Smooth muscle cell (in vitro differentiated cells): Measurements from ENCODE around the gene PRRT4. TPM values are rescaled to one million over a fixed set of nuclear protein-coding genes. Genes with fewer than 3 reads are reported as not detected.

Experiments used
- DNase-seq: peaks from one replicate; lab custom pipeline; 2025; ENCODE audit not compliant: unreplicated experiment; lab: John Stamatoyannopoulos, UW
- H2AFZ ChIP-seq: fragments of 200-600 bp; sonication (generic); 2 replicates; pipeline ENCODE4 v1.6.0; 2016; ENCODE audit warnings: antibody characterized with exemption, low read depth, mild to moderate bottlenecking
- H3F3A ChIP-seq: fragments of 200-600 bp; sonication (generic); 2 replicates; pipeline ENCODE4 v1.6.0; 2017; ENCODE audit warnings: antibody characterized with exemption, low read depth
- H3K27ac ChIP-seq: fragments of 200-600 bp; sonication (generic); 2 replicates; pipeline ENCODE4 v1.5.1; 2016; ENCODE audit warnings: low read depth, mild to moderate bottlenecking
- H3K27me3 ChIP-seq: fragments of 200-600 bp; sonication (generic); 2 replicates; pipeline ENCODE4 v1.6.1; 2016; ENCODE audit warnings: low read depth, mild to moderate bottlenecking
- H3K36me3 ChIP-seq: fragments of 200-600 bp; sonication (generic); 2 replicates; pipeline ENCODE4 v1.5.1; 2016; ENCODE audit warnings: low read depth
- H3K4me1 ChIP-seq: fragments of 200-600 bp; sonication (generic); 2 replicates; pipeline ENCODE4 v1.5.1; 2016; ENCODE audit warnings: low read depth
- H3K4me2 ChIP-seq: fragments of 200-600 bp; sonication (generic); 2 replicates; pipeline ENCODE4 v1.6.0; 2016; ENCODE audit warnings: mild to moderate bottlenecking
- H3K4me3 ChIP-seq: fragments of 200-600 bp; sonication (generic); 2 replicates; pipeline ENCODE4 v1.5.1; 2016; ENCODE audit warnings: mild to moderate bottlenecking
- H3K79me2 ChIP-seq: fragments of 200-600 bp; sonication (generic); 2 replicates; pipeline ENCODE4 v1.6.0; 2016; ENCODE audit warnings: low read depth, mild to moderate bottlenecking
- H3K9ac ChIP-seq: fragments of 200-600 bp; sonication (generic); 2 replicates; pipeline ENCODE4 v1.6.0; 2016; ENCODE audit warnings: low read depth
- H3K9me3 ChIP-seq: fragments of 200-600 bp; sonication (generic); replicated peaks from 2 replicates; pipeline ENCODE4 v1.5.1; 2016; ENCODE audit warnings: low read depth
- H4K20me1 ChIP-seq: fragments of 200-600 bp; sonication (generic); 2 replicates; pipeline ENCODE4 v1.6.0; 2016; ENCODE audit warnings: low read depth
- WGBS: methylation state at CpG from one replicate; pipeline ENCODE4 v1.1.7; 2016; ENCODE audit warnings: low lambda C conversion rate; 5-methylcytosine and 5-hydroxymethylcytosine counted together
- polyA plus RNA-seq: library from polyadenylated mRNA; unstranded; fragments of >200 nt; fragmentation: Nextera tagmentation; extraction: Ambion mirVana; gene quantifications from 2 replicates; pipeline ENCODE4 v1.2.1, GENCODE V29; 2016
- total RNA-seq: library from RNA; depleted of rRNA; stranded (reverse); fragments of >200 nt; gene quantifications from 2 replicates; pipeline ENCODE4 v1.2.3, GENCODE V29; 2014
- TF ChIP-seq, protein P1 (sequence below): fragments of 200-600 bp; sonication (generic); IDR thresholded peaks from 2 replicates; pipeline ENCODE4 v1.5.1; 2017; ENCODE audit warnings: borderline replicate concordance, mild to moderate bottlenecking, antibody characterized with exemption; ENCODE audit not compliant: insufficient read depth, poor library complexity, severe bottlenecking

The PRRT4 gene
- total and polyA plus RNA-seq, 2 experiments from 2014 or later = 0.09 to 0.83 TPM

DNA sequence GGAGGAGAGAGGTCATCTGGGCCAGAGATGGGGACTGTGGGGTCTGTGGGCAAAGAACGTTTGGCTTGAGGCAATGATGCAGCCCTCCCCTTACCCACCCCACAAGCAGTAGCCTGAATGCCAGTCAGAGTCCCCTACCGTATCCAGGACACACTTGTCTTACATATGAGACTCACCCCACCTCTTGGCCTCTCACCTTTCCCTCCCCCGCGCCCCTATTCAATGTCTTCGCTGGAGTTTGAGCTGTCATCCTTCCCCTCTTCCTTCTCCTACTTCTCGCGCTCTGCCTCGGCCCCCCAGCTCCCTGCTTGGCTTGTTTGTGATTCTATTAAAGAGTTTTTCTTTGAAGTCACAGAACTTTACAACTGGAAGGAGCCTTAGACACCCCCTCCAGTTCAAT lies 8.9 kb downstream of the PRRT4 start:
- H3K79me2 ChIP-seq = no peaks in the 10 kb centered on the region
- H3K4me3 ChIP-seq = no peak overlapping the region
- no peaks in the 10 kb centered on the region for H4K20me1 ChIP-seq
- H3K36me3 ChIP-seq = no peaks in the 10 kb centered on the region
- no peak overlapping the region for H3K27ac ChIP-seq
- H3K9ac ChIP-seq = no peak overlapping the region
- no peak for DNase-seq
- WGBS = 80% methylated on average over 6 of the region's 8 CpGs
- no peak overlapping the region for H2AFZ ChIP-seq
- H3K4me2 ChIP-seq = no peak overlapping the region
- H3F3A ChIP-seq = no peaks in the 10 kb centered on the region
- peaks cover 52% of the 10 kb centered on the region for H3K27me3 ChIP-seq
- peaks cover 3% of the 10 kb centered on the region for H3K4me1 ChIP-seq
- TF ChIP-seq, protein P1, sequence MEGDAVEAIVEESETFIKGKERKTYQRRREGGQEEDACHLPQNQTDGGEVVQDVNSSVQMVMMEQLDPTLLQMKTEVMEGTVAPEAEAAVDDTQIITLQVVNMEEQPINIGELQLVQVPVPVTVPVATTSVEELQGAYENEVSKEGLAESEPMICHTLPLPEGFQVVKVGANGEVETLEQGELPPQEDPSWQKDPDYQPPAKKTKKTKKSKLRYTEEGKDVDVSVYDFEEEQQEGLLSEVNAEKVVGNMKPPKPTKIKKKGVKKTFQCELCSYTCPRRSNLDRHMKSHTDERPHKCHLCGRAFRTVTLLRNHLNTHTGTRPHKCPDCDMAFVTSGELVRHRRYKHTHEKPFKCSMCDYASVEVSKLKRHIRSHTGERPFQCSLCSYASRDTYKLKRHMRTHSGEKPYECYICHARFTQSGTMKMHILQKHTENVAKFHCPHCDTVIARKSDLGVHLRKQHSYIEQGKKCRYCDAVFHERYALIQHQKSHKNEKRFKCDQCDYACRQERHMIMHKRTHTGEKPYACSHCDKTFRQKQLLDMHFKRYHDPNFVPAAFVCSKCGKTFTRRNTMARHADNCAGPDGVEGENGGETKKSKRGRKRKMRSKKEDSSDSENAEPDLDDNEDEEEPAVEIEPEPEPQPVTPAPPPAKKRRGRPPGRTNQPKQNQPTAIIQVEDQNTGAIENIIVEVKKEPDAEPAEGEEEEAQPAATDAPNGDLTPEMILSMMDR = no peak
- no peaks in the 10 kb centered on the region for H3K9me3 ChIP-seq

DNA sequence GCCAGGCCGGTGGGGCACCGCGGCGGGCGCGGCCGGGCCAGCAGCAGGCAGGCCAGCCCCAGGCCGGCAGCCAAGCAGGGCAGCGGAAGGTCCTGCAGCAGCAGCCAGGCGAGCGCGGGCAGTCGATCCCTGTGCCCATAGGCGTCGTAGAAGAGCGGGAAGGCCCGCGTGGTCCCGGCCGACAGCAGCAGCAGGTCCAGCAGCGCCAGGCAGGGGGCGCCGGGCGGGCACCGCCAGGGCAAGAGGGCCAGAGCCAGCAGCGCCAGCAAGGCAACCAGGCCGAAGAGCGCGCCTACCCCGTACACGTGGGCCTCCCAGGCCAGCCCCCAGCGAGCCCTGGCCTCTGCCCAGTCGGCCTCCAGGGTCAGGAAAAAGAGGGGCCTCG lies 9.3 kb downstream of the PRRT4 start:
- H3K4me1 ChIP-seq = peaks cover 3% of the 10 kb centered on the region
- no peak for DNase-seq
- H3F3A ChIP-seq = no peaks in the 10 kb centered on the region
- H3K79me2 ChIP-seq = no peaks in the 10 kb centered on the region
- no peak overlapping the region for H3K9ac ChIP-seq
- H3K27me3 ChIP-seq = peaks cover 52% of the 10 kb centered on the region
- no peak overlapping the region for H3K4me3 ChIP-seq
- no peaks in the 10 kb centered on the region for H4K20me1 ChIP-seq
- no peaks in the 10 kb centered on the region for H3K36me3 ChIP-seq
- H3K9me3 ChIP-seq = no peaks in the 10 kb centered on the region
- H3K27ac ChIP-seq = no peak overlapping the region
- TF ChIP-seq, protein P1 = peak; percentile 45
- peak overlapping the region; percentile 32 for H3K4me2 ChIP-seq
- WGBS = 19% methylated on average over 33 of the region's 34 CpGs
- H2AFZ ChIP-seq = no peak overlapping the region

DNA sequence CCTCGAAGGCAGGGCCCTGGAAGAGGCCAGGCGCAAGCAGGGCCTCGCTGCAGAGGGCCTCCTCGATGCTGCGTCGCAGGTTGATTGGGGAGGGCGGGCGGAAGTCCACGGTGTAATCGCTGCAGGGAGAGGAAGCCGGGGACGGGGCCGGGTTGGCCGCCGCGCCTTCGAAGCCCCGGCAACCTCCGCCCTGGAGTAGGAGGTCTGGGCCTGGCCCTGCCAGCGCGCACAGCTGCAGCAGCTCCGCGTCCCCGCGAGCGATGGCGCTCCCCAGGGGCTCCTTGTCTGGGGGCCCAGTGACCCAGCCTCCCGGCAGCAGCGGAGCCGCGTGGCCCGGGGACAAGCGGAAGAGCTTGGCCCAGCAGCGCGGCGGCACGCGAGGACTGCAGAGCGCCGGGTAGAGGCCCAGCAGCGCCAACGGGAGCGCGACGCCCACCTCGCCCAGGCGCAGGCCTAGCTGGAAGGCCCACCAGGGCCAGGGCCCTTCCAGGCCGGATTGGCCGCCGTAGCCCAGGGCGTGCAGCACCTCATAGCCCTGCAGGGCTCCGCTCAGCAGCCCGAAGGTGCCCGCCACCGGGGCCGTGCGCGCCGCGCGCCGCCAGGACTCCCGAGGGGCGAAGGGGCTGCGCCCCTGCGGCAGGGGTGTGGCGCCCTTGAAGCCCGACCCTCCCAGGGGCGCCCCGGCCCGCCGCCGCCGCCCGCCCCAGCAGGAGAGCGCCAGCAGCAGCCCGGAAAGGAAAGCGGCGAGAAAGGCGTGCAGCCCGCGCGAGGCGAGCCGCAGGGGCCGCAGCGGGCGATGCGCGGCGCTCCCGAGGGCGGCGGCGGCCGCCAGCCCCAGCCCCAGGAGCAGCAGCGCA lies 10.0 kb downstream of the PRRT4 start:
- Histone ChIP-seq H3K79me2 (no peaks in the 10 kb centered on the region), H3K9me3 (no peaks in the 10 kb centered on the region), H3K4me2 (peak overlapping the region; percentile 44), H4K20me1 (no peaks in the 10 kb centered on the region), H3K36me3 (no peaks in the 10 kb centered on the region), H3K27me3 (peaks cover 52% of the 10 kb centered on the region), H3K9ac (no peak overlapping the region), H3K4me3 (no peak overlapping the region), H2AFZ (no peak overlapping the region), H3K4me1 (peaks cover 3% of the 10 kb centered on the region), H3F3A (no peaks in the 10 kb centered on the region), H3K27ac (no peak overlapping the region)
- TF ChIP-seq, protein P1 = no peak
- DNase-seq = no peak
- WGBS = 49% methylated on average over 63 of the region's 97 CpGs
